Stimulated activated naive CD4-positive, alpha-beta T cell treated with Interleukin-2 at 50 U/mL for 16 hours (primary cell): ENCODE data around the gene ZNF573.
"Not testable (repeated sequence)": the region's sequence is repeated elsewhere in the genome, so short reads cannot be mapped to it uniquely, and the experiment has no call there.

Experiments
- DNase-seq: peaks from one replicate; lab custom pipeline; 2025; lab: John Stamatoyannopoulos, UW

Gene ZNF573

DNA sequence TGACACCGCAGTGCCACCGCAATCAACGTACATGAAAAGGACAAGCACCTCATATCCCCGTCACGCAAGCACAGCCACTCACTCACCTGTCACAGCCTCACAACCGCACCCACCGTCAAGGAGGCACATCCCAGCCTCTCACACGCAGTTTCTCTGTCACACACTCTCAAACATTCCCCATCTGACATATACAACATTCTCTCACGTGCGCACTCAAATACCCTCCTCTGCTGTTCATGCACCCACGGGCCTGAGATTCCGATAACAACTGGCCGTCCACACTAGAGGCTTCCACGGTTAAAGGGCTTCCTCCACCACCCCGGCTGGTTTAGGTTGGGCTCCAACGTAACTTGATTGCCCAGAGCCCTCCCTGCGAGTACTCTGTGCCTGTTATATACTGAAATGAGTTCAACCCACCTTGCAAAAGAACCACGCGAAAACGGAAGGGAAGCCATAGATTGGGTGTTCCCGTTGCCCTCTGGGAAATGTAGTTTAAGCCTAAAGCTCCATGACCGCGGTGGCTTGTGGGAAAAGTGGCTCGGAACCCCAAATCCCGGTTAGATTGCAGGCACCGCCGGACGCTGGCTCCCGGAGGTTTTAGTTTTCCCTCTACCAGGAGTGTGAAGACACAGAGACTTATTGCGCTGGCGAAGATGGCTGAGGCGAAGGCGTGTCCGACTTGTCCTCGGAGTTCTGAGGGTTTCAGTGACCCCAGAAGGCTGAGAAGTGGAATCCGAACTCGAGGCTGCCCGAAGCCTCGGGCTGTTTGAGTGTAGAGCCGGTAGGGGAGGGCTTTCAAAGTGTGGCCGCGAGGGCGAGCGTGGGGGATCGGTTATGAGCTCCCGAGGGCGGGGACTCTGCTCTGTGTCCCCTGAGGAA is at the start of gene ZNF573:
Gene ZNF573 (minus strand): TSS at position 460 of the 879 bp plus-strand sequence. CDS start 5,857 bp downstream, outside the sequence.
- DNase-seq: peak; percentile 73

- no peak for DNase-seq
Measured at GRCh38 chr19:37817180-37817981, 38.0 kb upstream of the ZNF573 start.

DNA sequence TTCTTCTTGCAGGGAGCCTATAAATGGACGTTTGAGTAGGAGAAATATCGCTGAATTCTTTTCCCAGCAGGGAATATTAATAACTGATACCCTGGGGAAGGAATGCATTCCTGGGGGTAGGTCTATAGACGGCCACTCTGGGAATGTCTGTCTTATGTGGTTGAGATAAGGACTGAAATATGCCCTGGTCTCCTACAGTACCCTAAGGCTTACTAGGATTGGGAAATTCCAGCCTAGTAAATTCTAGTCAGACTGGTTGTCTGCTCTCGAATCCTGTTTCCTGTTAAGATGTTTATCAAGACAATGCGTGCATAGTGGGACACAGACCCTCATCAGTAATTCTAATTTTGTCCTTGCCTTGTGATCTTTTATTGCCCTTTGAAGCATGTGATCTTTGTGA is 36.2 kb upstream of the ZNF573 start:
- not testable (repeated sequence) for DNase-seq

GRCh38 chr19:37813340-37813739 is 34.0 kb upstream of the ZNF573 start:
- no peak for DNase-seq

DNA sequence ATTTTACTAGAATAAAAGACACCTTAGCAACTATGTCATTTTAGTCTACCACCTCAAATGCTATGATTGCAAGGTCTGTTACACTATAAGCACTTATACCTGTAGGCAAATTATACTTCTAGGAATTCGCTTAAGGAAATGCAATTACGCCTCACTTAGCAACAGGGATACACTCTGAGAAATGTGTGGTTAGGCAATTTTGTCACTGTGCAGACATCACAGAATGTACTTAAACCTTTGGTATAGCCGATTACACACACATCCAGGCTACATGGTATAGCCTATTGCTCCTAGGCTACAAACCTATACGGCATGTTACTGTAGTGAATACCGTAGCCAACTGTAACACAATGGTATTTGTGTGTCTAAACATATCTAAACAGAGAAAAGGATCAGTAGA is 30.0 kb upstream of the ZNF573 start:
- DNase-seq: no peak

DNA sequence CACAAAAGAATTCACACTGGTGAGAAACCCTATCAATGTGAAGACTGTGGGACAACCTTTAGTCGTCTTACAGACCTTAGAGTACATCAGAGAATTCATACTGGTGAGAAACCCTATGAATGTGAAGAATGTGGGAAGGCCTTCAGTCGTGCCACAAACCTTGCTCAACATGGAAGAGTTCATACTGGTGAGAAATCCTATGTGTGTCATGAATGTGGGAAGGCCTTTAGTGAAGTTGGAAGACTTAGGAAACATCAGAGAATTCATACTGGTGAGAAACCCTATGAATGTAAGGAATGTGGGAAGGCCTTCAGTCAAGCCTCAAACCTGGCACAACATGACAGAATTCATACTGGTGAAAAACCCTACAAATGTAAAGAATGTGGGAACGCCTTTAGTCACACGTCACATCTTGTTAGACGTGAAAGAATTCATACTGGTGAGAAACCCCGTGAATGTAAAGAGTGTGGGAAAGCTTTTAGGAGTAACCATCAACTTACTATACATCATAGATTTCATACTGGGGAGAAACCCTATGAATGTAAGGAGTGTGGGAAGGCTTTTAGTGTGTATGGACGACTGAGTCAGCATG is 24.0 kb upstream of the ZNF573 start:
- DNase-seq: no peak

DNA sequence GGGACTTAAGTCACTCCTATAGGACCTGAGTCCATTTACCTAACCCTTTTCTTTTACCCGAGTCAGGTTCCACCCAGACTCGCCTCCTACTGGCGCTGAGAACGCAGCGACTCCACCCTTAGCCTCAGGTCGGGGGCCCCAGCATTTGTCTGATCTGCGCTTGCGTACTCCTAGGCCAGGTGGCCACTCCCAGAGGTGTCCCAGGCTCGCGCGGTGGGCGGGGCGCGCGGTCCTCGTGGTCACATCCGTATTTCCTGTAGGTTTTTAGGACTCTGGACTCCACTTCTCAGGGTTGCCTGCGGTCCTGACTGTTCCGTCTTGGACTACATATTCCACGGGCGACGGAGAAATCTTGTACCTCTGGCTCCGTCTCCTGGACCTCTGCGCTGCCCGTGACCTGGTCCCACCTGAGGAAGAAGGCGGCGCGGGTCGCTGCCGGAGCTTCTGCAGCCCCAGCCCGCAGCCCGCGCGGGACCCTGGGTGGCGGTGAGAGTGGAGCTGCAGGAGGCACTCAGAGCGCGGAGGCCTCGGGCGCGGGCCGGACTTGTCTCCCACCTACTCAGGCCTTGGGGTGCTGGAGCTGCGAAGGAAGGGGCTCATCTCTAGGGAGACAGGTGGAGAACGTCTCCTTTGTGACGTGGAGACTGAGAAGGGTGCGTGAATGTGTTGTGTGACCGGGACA is 11.0 kb upstream of the ZNF573 start:
- no peak for DNase-seq

GRCh38 chr19:37778613-37779126 is 716 bp downstream of the ZNF573 start:
- DNase-seq: no peak

DNA sequence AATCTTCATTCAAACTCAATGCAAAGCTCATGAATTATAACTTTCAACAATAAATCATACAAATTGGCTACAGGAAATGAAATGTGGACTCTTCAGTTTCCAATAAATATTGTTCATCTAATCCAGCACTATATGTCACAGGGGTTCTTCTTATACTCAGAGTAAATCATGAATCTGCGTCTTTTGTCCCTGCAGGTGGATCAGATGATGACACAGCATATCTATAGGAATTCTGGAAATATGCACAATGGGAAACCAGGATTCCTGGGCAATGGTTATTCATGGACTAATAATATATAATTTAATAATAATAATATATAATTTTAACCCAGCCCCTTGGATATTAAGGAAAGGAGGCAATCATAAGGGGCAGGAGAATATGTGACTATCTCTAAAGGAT is 8.4 kb downstream of the ZNF573 start:
- DNase-seq: no peak

DNA sequence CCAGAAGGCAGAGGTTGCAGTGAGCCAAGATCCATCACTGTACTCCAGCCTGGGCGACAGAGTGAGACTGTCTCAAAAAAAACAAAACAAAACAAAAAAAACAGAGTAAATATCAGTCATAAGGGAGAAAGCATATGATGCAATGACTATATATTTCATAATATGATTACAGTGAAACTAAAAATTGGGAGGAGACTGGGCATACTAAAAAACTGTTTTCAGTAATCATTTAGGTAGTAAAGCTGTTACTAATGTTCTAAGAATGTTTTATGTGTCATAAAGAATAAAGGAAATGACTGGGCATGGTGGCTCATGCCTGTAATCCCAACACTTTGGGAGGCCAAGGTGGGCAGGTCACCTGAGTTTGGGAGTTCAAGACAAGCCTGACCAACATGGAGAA is 15.9 kb downstream of the ZNF573 start:
- DNase-seq: no peak

DNA sequence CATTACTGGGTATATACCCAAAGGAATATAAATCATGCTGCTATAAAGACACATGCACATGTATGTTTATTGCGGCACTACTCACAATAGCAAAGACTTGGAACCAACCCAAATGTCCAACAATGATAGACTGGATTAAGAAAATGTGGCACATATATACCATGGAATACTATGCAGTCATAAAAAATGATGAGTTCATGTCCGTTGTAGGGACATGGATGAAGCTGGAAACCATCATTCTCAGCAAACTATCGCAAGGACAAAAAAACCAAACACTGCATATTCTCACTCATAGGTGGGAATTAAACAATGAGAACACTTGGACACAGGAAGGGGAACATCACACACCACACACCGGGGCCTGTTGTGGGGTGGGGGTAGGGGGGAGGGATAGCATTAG is 21.7 kb downstream of the ZNF573 start:
- not testable (repeated sequence) for DNase-seq

GRCh38 chr19:37738371-37738770 is 41.0 kb downstream of the ZNF573 start:
- no peak for DNase-seq

GRCh38 chr19:37725181-37725580 is 54.2 kb downstream of the ZNF573 start:
- DNase-seq: no peak

- DNase-seq: no peak
Measured at GRCh38 chr19:37719927-37720265, 59.5 kb downstream of the ZNF573 start.

- DNase-seq: peak; percentile 73
Measured at GRCh38 chr19:37719111-37719926, 60.1 kb downstream of the ZNF573 start, which contains the start of gene ZNF607. Gene ZNF607, minus strand, starts transcription at chr19:37719761. Its CDS starts 8,143 bp downstream, at chr19:37711618.

DNA sequence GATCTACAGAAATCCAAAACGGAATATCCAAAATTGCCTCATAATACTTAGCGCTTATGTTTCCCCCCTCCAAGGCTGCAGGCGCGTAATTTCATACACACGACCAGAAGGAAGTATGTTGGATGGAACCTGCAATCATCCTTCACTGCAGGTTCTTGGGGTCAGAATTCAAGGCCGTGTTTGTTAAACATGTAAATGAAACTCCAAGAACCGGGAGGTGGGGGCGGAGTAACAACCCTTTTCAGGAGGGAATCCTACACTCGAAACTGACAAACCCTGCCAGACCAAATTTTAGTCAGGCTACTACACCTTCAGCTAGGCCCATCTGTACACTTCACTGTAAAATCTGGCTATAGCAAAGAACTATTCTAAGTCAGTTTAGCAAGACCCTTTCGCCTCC is 61.1 kb downstream of the ZNF573 start:
- no peak for DNase-seq

DNA sequence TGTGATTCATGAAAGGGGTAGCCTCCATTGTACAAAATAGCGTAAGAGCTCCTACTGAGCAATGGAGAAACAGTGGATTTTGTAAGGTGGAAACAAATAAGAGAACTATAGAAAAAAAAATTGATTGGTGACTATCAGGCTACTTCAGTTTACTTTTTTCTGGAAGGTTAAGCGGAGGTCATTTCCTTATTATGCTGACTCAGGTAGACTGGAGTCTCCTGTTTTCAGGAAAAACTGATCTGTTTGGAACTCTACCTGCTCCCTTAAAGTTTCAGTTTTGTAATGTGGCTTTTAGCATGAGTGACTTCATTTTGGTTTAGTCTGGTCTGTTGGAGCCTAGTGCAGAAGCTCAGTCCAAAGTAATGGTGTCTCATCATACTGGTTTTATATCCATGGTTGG is 63.2 kb downstream of the ZNF573 start:
- no peak for DNase-seq

- DNase-seq: no peak
Measured at GRCh38 chr19:37706052-37706605, 73.3 kb downstream of the ZNF573 start.

DNA sequence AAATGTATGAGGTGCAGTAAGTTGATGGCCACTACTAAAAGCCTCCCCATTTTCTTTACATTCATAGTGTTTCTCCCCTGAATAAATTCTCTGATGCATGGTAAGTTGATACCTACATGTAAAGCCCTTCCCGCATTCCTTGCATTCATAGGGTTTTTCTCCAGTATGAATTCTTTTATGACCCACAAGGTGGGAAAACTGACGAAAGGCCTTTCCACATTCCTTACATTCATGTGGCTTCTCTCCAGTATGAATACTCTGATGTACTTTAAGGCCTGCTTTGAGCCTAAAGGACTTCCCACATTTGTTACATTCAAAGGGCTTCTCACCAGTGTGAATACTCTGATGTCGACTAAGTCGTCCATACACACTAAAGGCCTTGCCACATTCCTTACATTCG is 80.3 kb downstream of the ZNF573 start:
- no peak for DNase-seq

- DNase-seq: no peak
Measured at GRCh38 chr19:37698216-37698615, 81.2 kb downstream of the ZNF573 start.
